K562 (cell line): ENCODE data around the gene E2F1. TPM values are rescaled to one million over a fixed set of nuclear protein-coding genes. Genes with fewer than 3 reads are reported as not detected.

Experiments
- ATAC-seq: fragments of 200-7000 bp; cut with Tn5 transposase; 3 replicates; pipeline ENCODE4 v1.9.1; 2020; ENCODE audit warnings: moderate library complexity
- BruUV-seq: library from RNA; stranded (reverse); fragments of 400-500 nt; replicated peaks from 2 replicates; lab custom pipeline; 2021; lab: Mats Ljungman, UMichigan
- CTCF ChIA-PET: fragments of 300-600 bp; formaldehyde crosslinking; extraction: SDS; loops from one replicate; lab custom pipeline; 2021; ENCODE audit warnings: low intra/inter-chr PET ratio; lab: Yijun Ruan, JAX
- POLR2A ChIA-PET: fragments of 300-600, 350-650 bp; sonication (Branson Sonifier 250); formaldehyde crosslinking; extraction: SDS; loops from one replicate; lab custom pipeline; 2021; ENCODE audit warnings: antibody characterized with exemption, inconsistent platforms; lab: Yijun Ruan, JAX
- DNase-seq, 4 experiments: peaks; one replicate each; pipeline versions ENCODE4 v3.0.0 to v3.0.0-alpha.2; 2011 to 2018; ENCODE audit warnings: low spot score in 3 of 4, mixed read lengths in 3 of 4; ENCODE audit errors: extremely low read depth in 1 of 4
- FAIRE-seq: peaks from 2 replicates; lab custom pipeline; 2011; peaks lifted over from hg19 to GRCh38; lab: Jason Lieb, UNC
- H2AFZ ChIP-seq: 2 replicates; pipeline ENCODE4 v1.6.0; 2011; ENCODE audit warnings: low read depth, low read length, control low read depth, inconsistent platforms
- H3K27ac ChIP-seq: fragments of 200-600 bp; 3 replicates; pipeline ENCODE4 v1.8.0; 2011; ENCODE audit warnings: low read depth, mild to moderate bottlenecking, control low read depth, inconsistent platforms, low read length, moderate library complexity, mixed read lengths; ENCODE audit errors: extremely low read depth
- H3K27me3 ChIP-seq, 2 experiments: fragments of 300-600 bp in 1 of 2; 2 replicates in 1 of 2; 3 replicates in 1 of 2; pipeline versions ENCODE4 v1.6.0 to v1.8.0; 2011; ENCODE audit warnings: inconsistent platforms in 2 of 2, low read length in 2 of 2, mild to moderate bottlenecking in 1 of 2, mixed read lengths in 1 of 2, moderate library complexity in 1 of 2; ENCODE audit not compliant: control insufficient read depth in 2 of 2, insufficient read depth in 2 of 2
- H3K36me3 ChIP-seq: fragments of 300-600 bp; 3 replicates; pipeline ENCODE4 v1.8.0; 2011; ENCODE audit warnings: mild to moderate bottlenecking, low read length, inconsistent platforms; ENCODE audit not compliant: control insufficient read depth, insufficient read depth
- H3K4me1 ChIP-seq, 2 experiments: fragments of 200-600 bp in 1 of 2; replicated peaks in 1 of 2; 2 replicates in 1 of 2; 3 replicates in 1 of 2; pipeline versions ENCODE4 v1.5.1 to v1.8.0; 2011; ENCODE audit warnings: inconsistent platforms in 2 of 2, low read length in 2 of 2, mild to moderate bottlenecking in 1 of 2, mixed read lengths in 1 of 2, moderate library complexity in 1 of 2; ENCODE audit not compliant: control insufficient read depth in 2 of 2, insufficient read depth in 2 of 2
- H3K4me2 ChIP-seq: 2 replicates; pipeline ENCODE4 v1.6.1; 2011; ENCODE audit warnings: low read length, control low read depth, inconsistent platforms, mixed read lengths; ENCODE audit not compliant: insufficient read depth
- H3K4me3 ChIP-seq: fragments of 200-600 bp; sonication (generic), shearing (Covaris generic); 2 replicates; pipeline ENCODE4 v1.5.1; 2016; ENCODE audit warnings: control low read depth, inconsistent platforms
- H3K79me2 ChIP-seq: fragments of 200-600 bp; 3 replicates; pipeline ENCODE4 v1.8.0; 2011; ENCODE audit warnings: low read length, inconsistent platforms; ENCODE audit not compliant: control insufficient read depth, insufficient read depth
- H3K9ac ChIP-seq, 2 experiments: 2 replicates each; pipeline versions ENCODE4 v1.6.0 to v1.6.1; 2011; ENCODE audit warnings: low read depth in 2 of 2, low read length in 2 of 2, control low read depth in 1 of 2, inconsistent platforms in 1 of 2, mild to moderate bottlenecking in 1 of 2, mixed read lengths in 1 of 2; ENCODE audit not compliant: insufficient read depth in 1 of 2
- H3K9me1 ChIP-seq: one replicate; pipeline ENCODE4 v1.6.0; 2011; ENCODE audit warnings: inconsistent platforms, mild to moderate bottlenecking, low read length, moderate library complexity; ENCODE audit not compliant: control insufficient read depth, insufficient read depth
- H3K9me3 ChIP-seq: replicated peaks from 2 replicates; pipeline ENCODE4 v1.5.1; 2011; ENCODE audit warnings: low read depth, low read length, inconsistent platforms; ENCODE audit not compliant: control insufficient read depth, insufficient read depth
- H4K20me1 ChIP-seq: replicated peaks from 2 replicates; pipeline ENCODE4 v1.6.1; 2011; ENCODE audit warnings: low read length, inconsistent platforms, mixed read lengths; ENCODE audit not compliant: control insufficient read depth, insufficient read depth
- CREBBP ChIP-seq: IDR thresholded peaks from one replicate; pipeline ENCODE4 v1.6.1; 2012; ENCODE audit warnings: low read depth, mild to moderate bottlenecking, control low read depth, inconsistent platforms, low read length
- HCFC1 ChIP-seq: IDR thresholded peaks from 2 replicates; pipeline ENCODE4 v1.6.1; 2012; ENCODE audit warnings: low read depth, low read length, improper control_type of control experiment
- NCOR1 ChIP-seq: fragments of 450-650 bp; IDR thresholded peaks from 2 replicates; pipeline ENCODE4 v1.6.1; 2016; ENCODE audit warnings: mild to moderate bottlenecking, moderate library complexity
- RBFOX2 ChIP-seq: fragments of 200-400 bp; formaldehyde crosslinking; IDR thresholded peaks from 2 replicates; pipeline ENCODE4 v1.6.1; 2017; ENCODE audit warnings: low read depth, mild to moderate bottlenecking, low read length, moderate library complexity
- RBM22 ChIP-seq: fragments of 200-400 bp; formaldehyde crosslinking; IDR thresholded peaks from 2 replicates; pipeline ENCODE4 v1.6.1; 2018; ENCODE audit warnings: low read length, low read depth; ENCODE audit not compliant: poor library complexity, severe bottlenecking
- TAF9B ChIP-seq: fragments of 450-650 bp; IDR thresholded peaks from 2 replicates; pipeline ENCODE4 v1.6.1; 2018; ENCODE audit warnings: mild to moderate bottlenecking; ENCODE audit not compliant: partially characterized antibody
- TBL1XR1 ChIP-seq, 2 experiments: IDR thresholded peaks; 2 replicates each; pipeline ENCODE4 v1.6.1; 2012; ENCODE audit warnings: improper control_type of control experiment in 2 of 2, low read length in 2 of 2, mild to moderate bottlenecking in 1 of 2
- U2AF1 ChIP-seq: fragments of 200-400 bp; formaldehyde crosslinking; optimal IDR thresholded peaks from 2 replicates; pipeline ENCODE3; 2017; ENCODE audit warnings: mild to moderate bottlenecking, low read depth, low read length, moderate library complexity
- ZNF696 ChIP-seq: fragments of 250-450 bp; sonication (Bioruptor Pico); conservative IDR thresholded peaks from 2 replicates; pipeline ENCODE4 v1.4.0; 2020; ENCODE audit warnings: mild to moderate bottlenecking, moderate library complexity
- ZNF780A ChIP-seq: fragments of 250-450 bp; sonication (Bioruptor Pico); IDR thresholded peaks from 2 replicates; pipeline ENCODE4 v1.5.0; 2021; ENCODE audit warnings: mild to moderate bottlenecking
- WGBS: fragments of 100-300 bp; shearing (Covaris generic); methylation state at CpG from one replicate; pipeline ENCODE4 v1.1.6; 2016; ENCODE audit warnings: low coverage, mixed read lengths; ENCODE audit not compliant: insufficient coverage; ENCODE audit errors: missing lambda C conversion rate; 5-methylcytosine and 5-hydroxymethylcytosine counted together
- in situ Hi-C: fragments of 300-500 bp; cut with MboI; formaldehyde crosslinking; loops from 4 replicates; pipeline ENCODE4 v1.15.0; 2018; ENCODE audit warnings: inconsistent platforms, mixed read lengths
- intact Hi-C: fragments of 100-400 bp; cut with micrococcal nuclease; formaldehyde crosslinking; loops from 2 replicates; pipeline ENCODE4 v1.14.2; 2022
- polyA plus RNA-seq, 8 experiments: library from polyadenylated mRNA; depleted of rRNA in 4 of 8; stranded (reverse) in 5 of 8; unstranded in 3 of 8; fragments of >200 nt; fragmentation: Nextera tagmentation in 2 of 8; fragmentation: Illumina TruSeq in 1 of 8; extraction: Ambion mirVana in 2 of 8; extraction: Trizol in 1 of 8; gene quantifications; 2 replicates each; pipeline versions ENCODE4 v1.2.1 to v1.2.3, GENCODE V29; 2011 to 2014; ENCODE audit warnings: inconsistent platforms in 1 of 8, missing spikeins in 1 of 8
- total RNA-seq, 7 experiments: library from RNA; depleted of rRNA in 6 of 7; stranded (reverse); fragments of >200 nt in 6 of 7; fragmentation: Illumina TruSeq in 2 of 7; extraction: Trizol in 2 of 7; gene quantifications; 2 replicates each; pipeline versions ENCODE4 v1.2.1 to v1.2.3, GENCODE V29; 2011 to 2021; ENCODE audit warnings: low replicate concordance in 1 of 7
- TF ChIP-seq, protein P1 (sequence below): fragments of 450-650 bp; formaldehyde crosslinking; IDR thresholded peaks from 2 replicates; pipeline ENCODE4 v1.4.0; 2020; ENCODE audit warnings: mild to moderate bottlenecking, moderate library complexity
- TF ChIP-seq, protein P2 (sequence below): sonication (generic); formaldehyde crosslinking; IDR thresholded peaks from 2 replicates; pipeline ENCODE4 v1.8.1; 2023; ENCODE audit warnings: mild to moderate bottlenecking, missing genetic modification reagents

E2F1 gene
- total and polyA plus RNA-seq, 9 of the 15 experiments (the other 6 are each of a cell fraction or from before 2014, with no cell fraction given) = 0.14 to 30.6 (median 13.1) TPM

DNA sequence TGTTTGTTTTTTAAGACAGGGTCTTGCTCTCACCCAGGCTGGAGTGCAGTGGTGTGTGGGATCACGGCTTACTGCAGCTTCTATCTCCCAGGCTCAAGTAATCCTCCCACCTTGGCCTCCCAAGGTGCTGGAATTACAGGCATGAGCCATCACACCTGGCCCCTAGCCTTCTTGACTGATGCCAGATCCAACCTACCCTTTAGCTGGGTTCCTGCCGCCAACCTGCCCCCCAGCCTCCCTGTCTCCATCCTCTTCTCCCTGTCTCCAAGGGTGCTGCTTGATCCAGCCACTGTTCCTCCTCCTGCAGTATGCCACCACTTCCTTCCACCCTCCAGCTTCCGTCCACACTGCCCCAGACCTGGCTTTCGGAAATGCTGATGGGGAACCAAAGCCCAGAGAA is 27.3 kb downstream of the E2F1 start:
- WGBS = 94% methylated on average over 3 of the region's 4 CpGs
- 0 out of 4 replicates have a peak overlapping the region, but pooled peaks of 1 of the 2 experiments have one; percentile 7 for H3K9ac ChIP-seq
- H3K4me3 ChIP-seq = no peak overlapping the region
- H3K27me3 ChIP-seq = no peaks in the 10 kb centered on the region
- CTCF ChIA-PET = no interaction called here
- no peak overlapping the region for H2AFZ ChIP-seq
- no peaks in the 10 kb centered on the region for H3K9me3 ChIP-seq
- TF ChIP-seq, protein P1, sequence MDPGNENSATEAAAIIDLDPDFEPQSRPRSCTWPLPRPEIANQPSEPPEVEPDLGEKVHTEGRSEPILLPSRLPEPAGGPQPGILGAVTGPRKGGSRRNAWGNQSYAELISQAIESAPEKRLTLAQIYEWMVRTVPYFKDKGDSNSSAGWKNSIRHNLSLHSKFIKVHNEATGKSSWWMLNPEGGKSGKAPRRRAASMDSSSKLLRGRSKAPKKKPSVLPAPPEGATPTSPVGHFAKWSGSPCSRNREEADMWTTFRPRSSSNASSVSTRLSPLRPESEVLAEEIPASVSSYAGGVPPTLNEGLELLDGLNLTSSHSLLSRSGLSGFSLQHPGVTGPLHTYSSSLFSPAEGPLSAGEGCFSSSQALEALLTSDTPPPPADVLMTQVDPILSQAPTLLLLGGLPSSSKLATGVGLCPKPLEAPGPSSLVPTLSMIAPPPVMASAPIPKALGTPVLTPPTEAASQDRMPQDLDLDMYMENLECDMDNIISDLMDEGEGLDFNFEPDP (CRISPR knock-in tag) = no peak
- TF ChIP-seq RBFOX2 = 0 out of 2 replicates have a peak, but pooled peaks have one; percentile 21
- TF ChIP-seq, all 486 proteins: peak for 1
- Histone ChIP-seq H3K9me1 (no peaks in the 10 kb centered on the region), H3K36me3 (peaks cover 55% of the 10 kb centered on the region; the same call in 2 of the 3 replicates), H3K79me2 (peaks cover 18% of the 10 kb centered on the region), H3K4me1 (peaks cover 10 to 51% of the 10 kb centered on the region in 2 experiments; a peak in 4 of 5 replicates), H3K4me2 (no peak overlapping the region), H4K20me1 (peaks cover 15% of the 10 kb centered on the region; the same call in 1 of the 2 replicates), H3K27ac (no peak overlapping the region)
- intact Hi-C loops = no loop called here
- FAIRE-seq = no peak
- ATAC-seq = no peak
- BruUV-seq = no TSS peak
- DNase-seq = no peak
- POLR2A ChIA-PET = no interaction called here
- in situ Hi-C loops = loop anchor here (10.0 kb wide), 1 partner anchor 244 kb away; no protein-coding TSS in a partner anchor

DNA sequence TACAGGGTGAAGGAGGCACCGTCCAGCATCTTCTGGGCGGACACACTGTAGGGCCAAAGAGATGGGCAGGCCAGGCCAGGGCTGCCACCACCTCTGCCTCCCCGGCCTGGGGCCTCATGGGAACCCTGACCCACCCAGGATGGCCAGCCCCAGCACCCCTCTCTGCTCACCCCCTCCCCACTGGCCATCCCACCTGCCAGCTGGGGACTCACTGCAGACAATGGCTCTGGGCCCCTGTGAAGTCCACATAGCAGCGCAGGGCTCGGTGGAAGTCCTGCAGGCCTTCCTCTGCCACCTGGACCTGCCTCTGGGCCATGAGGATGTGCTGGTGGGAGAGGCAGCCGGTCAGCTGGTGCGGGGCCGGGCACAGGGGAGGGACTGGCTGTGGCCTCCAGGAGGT is 27.7 kb downstream of the E2F1 start:
- 0 out of 4 replicates have a peak overlapping the region, but pooled peaks of 1 of the 2 experiments have one; percentile 18 for H3K9ac ChIP-seq
- H3K4me3 ChIP-seq = no peak overlapping the region
- H3K27me3 ChIP-seq = no peaks in the 10 kb centered on the region
- ATAC-seq (no peak), DNase-seq (no peak), FAIRE-seq (no peak)
- BruUV-seq = no TSS peak
- intact Hi-C loops = no loop called here
- ChIA-PET POLR2A (no interaction called here), CTCF (no interaction called here)
- in situ Hi-C loops = loop anchor here (10.0 kb wide), 1 partner anchor 244 kb away; no protein-coding TSS in a partner anchor
- H3K27ac ChIP-seq = no peak overlapping the region
- H3K4me2 ChIP-seq = no peak overlapping the region
- H4K20me1 ChIP-seq = peaks cover 19% of the 10 kb centered on the region; the same call in 1 of the 2 replicates
- no peak overlapping the region for H2AFZ ChIP-seq
- H3K9me1 ChIP-seq = no peaks in the 10 kb centered on the region
- H3K4me1 ChIP-seq = peaks cover 9 to 48% of the 10 kb centered on the region in 2 experiments; a peak in 3 of 5 replicates
- 97% methylated on average over 8 of the region's 8 CpGs for WGBS
- H3K79me2 ChIP-seq = peaks cover 18% of the 10 kb centered on the region
- no peaks in the 10 kb centered on the region for H3K9me3 ChIP-seq
- H3K36me3 ChIP-seq = peaks cover 55% of the 10 kb centered on the region; the same call in 2 of the 3 replicates
- TF ChIP-seq HCFC1 = no peak
- TF ChIP-seq TAF9B = no peak
- TF ChIP-seq CREBBP = no peak
- TF ChIP-seq, protein P2, sequence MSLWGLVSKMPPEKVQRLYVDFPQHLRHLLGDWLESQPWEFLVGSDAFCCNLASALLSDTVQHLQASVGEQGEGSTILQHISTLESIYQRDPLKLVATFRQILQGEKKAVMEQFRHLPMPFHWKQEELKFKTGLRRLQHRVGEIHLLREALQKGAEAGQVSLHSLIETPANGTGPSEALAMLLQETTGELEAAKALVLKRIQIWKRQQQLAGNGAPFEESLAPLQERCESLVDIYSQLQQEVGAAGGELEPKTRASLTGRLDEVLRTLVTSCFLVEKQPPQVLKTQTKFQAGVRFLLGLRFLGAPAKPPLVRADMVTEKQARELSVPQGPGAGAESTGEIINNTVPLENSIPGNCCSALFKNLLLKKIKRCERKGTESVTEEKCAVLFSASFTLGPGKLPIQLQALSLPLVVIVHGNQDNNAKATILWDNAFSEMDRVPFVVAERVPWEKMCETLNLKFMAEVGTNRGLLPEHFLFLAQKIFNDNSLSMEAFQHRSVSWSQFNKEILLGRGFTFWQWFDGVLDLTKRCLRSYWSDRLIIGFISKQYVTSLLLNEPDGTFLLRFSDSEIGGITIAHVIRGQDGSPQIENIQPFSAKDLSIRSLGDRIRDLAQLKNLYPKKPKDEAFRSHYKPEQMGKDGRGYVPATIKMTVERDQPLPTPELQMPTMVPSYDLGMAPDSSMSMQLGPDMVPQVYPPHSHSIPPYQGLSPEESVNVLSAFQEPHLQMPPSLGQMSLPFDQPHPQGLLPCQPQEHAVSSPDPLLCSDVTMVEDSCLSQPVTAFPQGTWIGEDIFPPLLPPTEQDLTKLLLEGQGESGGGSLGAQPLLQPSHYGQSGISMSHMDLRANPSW = no peak
- TF ChIP-seq RBM22 = no peak
- no peak for TF ChIP-seq ZNF696 (CRISPR knock-in tag)
- no peak for TF ChIP-seq U2AF1
- no peak for TF ChIP-seq ZNF780A
- TF ChIP-seq NCOR1 = no peak
- TF ChIP-seq TBL1XR1 (IDR thresholded peaks at IDR 0.05; ENCODE audit: low read length in 2 of 2) = no peak
